ENCODE measurements around the gene DRD1. TPM values are rescaled to one million over a fixed set of nuclear protein-coding genes. Genes with fewer than 3 reads are reported as not detected.

DRD1 gene
- total RNA-seq, 1 donor from 2014 or later: not detected

DNA sequence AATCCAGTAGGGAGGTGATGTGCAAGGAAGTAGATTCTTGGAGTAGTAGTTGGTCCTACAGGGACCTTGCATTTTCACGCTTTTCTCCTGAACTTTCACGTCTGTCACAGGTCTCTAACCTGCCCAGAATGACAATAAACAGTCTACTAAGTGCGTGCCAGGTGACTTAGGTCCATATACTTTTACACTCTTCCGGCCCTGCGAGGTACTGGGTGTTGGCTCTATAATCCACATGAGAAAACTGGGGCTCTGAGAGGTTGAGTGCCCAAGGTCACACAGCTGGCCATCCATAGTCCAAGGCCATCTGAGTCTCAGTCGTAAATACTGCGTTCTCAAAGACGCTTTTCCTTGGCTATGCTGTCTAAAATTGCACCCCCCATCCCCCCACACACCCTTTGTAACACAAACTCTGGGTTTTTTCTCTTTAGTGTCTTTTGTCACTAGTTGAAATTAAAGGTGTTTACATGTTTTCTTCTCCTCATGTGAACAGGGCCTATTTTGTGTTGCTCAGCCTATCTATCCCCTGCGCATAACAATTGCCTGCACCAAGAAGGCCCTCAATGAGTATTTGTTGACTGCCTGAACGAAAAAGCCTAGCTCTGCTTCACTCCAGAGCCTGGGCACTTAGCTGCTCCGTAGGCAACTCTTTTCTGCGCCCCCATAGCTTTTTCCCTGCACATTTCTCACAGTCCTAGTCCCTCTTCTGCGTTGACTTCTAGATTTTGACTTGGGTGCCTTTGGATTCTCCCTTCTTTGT is 35.3 kb upstream of the DRD1 start:
- DNase-seq (ENCODE audit: low read depth): no peak
- TF ChIP-seq, protein P1, sequence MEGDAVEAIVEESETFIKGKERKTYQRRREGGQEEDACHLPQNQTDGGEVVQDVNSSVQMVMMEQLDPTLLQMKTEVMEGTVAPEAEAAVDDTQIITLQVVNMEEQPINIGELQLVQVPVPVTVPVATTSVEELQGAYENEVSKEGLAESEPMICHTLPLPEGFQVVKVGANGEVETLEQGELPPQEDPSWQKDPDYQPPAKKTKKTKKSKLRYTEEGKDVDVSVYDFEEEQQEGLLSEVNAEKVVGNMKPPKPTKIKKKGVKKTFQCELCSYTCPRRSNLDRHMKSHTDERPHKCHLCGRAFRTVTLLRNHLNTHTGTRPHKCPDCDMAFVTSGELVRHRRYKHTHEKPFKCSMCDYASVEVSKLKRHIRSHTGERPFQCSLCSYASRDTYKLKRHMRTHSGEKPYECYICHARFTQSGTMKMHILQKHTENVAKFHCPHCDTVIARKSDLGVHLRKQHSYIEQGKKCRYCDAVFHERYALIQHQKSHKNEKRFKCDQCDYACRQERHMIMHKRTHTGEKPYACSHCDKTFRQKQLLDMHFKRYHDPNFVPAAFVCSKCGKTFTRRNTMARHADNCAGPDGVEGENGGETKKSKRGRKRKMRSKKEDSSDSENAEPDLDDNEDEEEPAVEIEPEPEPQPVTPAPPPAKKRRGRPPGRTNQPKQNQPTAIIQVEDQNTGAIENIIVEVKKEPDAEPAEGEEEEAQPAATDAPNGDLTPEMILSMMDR (IDR thresholded peaks at IDR 0.05; ENCODE audit: insufficient read depth, low read length, poor library complexity, severe bottlenecking): no peak
- no peaks in the 10 kb centered on the region for H3K36me3 ChIP-seq (ENCODE audit: control insufficient read depth, insufficient read depth, low read length)
- H3K4me3 ChIP-seq (ENCODE audit: low read depth, low read length): peak overlapping the region; percentile 59
- H3K27me3 ChIP-seq (ENCODE audit: control insufficient read depth, insufficient read depth, low read length): no peaks in the 10 kb centered on the region

DNA sequence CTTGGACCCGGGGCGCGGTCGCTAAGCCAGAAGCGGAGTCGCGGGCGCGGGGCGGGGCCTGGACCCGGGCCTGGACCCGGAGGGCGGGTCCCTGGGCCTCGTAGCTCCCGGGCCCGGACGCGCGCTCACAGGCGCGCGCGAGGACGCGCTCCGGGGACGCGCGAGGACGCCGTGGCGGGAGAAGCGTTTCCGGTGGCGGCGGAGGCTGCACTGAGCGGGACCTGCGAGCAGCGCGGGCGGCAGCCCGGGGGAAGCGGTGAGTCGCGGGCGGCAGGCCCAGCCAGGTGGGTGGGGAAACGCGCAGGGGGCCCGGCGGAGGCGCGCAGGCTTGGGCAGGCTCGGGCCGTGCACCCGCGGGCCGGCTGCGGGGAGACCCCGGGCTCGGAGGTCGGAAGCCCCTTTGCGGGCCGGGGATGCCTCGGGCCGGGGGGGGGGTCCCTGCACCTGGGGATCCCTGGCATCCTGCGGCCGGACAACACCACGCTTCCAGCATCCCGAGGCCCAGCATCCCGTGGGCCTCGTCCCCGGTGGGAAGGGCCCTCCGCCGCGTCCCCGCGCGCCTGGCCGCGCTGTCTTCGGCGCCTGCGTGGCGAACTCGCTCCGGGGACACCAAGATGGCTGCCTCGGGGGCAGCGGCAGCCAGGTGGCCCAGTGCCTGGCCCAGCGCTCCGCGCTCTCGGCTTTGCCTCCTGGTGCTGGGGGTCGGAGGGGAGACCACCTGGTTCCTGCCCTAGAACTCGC is 34.6 kb upstream of the DRD1 start, which contains the start of gene SFXN1:
Gene SFXN1 (plus strand): TSS at position 177 of the 741 bp plus-strand sequence. CDS start 13,544 bp downstream, outside the sequence.
- Histone ChIP-seq H3K36me3 (ENCODE audit: control insufficient read depth, insufficient read depth, low read length) (no peaks in the 10 kb centered on the region), H3K4me3 (ENCODE audit: low read depth, low read length) (peak within 1 kb of the TSS; percentile 59), H3K27me3 (ENCODE audit: control insufficient read depth, insufficient read depth, low read length) (no peaks in the 10 kb centered on the region)
- TF ChIP-seq, protein P1 (IDR thresholded peaks at IDR 0.05; ENCODE audit: insufficient read depth, low read length, poor library complexity, severe bottlenecking): no peak
- DNase-seq (ENCODE audit: low read depth): no peak

DNA sequence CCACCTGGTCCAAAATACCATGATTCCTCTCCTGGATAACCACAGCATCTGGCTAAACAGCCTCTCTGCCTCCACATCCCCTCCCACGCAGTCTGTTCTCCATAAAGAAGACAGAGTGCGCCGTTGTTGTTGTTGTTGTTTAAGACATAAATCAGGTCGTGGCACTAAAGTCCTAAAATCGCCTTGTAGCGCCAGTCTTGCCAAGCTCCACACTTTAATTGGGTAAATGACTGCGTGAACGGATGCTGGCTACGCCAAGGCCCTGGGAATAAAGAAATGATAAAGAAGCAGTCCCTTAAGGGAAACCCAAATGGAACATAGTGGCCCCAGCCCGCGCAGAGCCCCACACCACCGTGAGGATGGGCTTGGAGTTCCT is 34.0 kb upstream of the DRD1 start:
- peak overlapping the region; percentile 59 for H3K4me3 ChIP-seq (ENCODE audit: low read depth, low read length)
- TF ChIP-seq, protein P1 (IDR thresholded peaks at IDR 0.05; ENCODE audit: insufficient read depth, low read length, poor library complexity, severe bottlenecking): no peak
- H3K36me3 ChIP-seq (ENCODE audit: control insufficient read depth, insufficient read depth, low read length): no peaks in the 10 kb centered on the region

DNA sequence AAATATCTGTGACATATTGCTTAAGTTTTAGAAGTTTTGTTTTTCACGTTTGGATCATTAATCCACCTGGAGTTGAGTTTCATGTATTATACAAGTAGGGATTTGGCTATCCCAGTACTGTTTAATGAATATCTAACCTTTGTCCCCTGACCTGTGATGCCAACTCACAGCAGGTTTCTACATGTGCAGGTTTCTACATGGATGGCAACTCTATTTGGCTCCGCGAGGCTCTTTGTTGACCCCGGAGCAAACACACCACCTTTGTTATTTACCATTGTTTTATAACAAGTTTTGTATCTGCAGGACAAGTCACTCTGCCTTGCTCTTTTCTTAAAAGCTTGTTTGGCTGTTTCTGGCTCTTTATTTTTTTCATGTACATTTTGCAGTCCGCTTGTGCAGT is 33.5 kb upstream of the DRD1 start:
- TF ChIP-seq, protein P1 (IDR thresholded peaks at IDR 0.05; ENCODE audit: insufficient read depth, low read length, poor library complexity, severe bottlenecking): no peak
- DNase-seq (ENCODE audit: low read depth): no peak
- H3K27me3 ChIP-seq (ENCODE audit: control insufficient read depth, insufficient read depth, low read length): no peaks in the 10 kb centered on the region
- no peak overlapping the region for H3K4me3 ChIP-seq (ENCODE audit: low read depth, low read length)
- H3K36me3 ChIP-seq (ENCODE audit: control insufficient read depth, insufficient read depth, low read length): no peaks in the 10 kb centered on the region

More for the DNA sequence above, 34.0 kb upstream of the DRD1 start:
- no peak for DNase-seq (ENCODE audit: low read depth)
- H3K27me3 ChIP-seq (ENCODE audit: control insufficient read depth, insufficient read depth, low read length): no peaks in the 10 kb centered on the region

DNA sequence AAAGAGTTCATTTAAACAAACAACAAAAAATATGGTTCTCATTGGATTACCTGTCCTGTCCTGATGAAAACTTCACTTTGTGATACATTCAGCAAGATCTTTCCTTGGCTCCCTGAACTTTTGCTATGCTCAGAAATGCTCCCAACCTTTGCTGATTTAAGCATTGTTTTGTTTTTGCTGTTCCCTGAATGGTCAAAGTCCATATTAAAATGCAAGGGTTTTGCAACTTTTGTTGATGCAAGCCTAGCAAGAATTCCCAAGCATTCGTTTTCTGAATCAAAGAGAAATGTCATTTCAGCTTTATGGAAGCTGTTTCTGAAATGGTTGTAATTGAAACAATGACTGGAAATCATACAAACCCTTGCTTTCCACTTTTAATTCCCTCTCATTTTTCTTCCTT is 31.3 kb upstream of the DRD1 start:
- H3K4me3 ChIP-seq (ENCODE audit: low read depth, low read length): no peak overlapping the region

More for the DNA sequence above, 31.3 kb upstream of the DRD1 start:
- TF ChIP-seq, protein P1 (IDR thresholded peaks at IDR 0.05; ENCODE audit: insufficient read depth, low read length, poor library complexity, severe bottlenecking): no peak
- no peak for DNase-seq (ENCODE audit: low read depth)
- Histone ChIP-seq H3K36me3 (ENCODE audit: control insufficient read depth, insufficient read depth, low read length) (no peaks in the 10 kb centered on the region), H3K27me3 (ENCODE audit: control insufficient read depth, insufficient read depth, low read length) (no peaks in the 10 kb centered on the region)
